ENCODE results near the gene NDEL1. TPM values are rescaled to one million over a fixed set of nuclear protein-coding genes. Genes with fewer than 3 reads are reported as not detected.
A peak's percentile ranks its signal among the peaks of the same experiment; 100 is the strongest.

The NDEL1 gene
- total RNA-seq, 1 experiment from 2014 or later, result 34.7 TPM

- Mint-ChIP-seq H3K4me1 (peaks cover 16% of the 10 kb centered on the region), H3K27ac (peak overlapping the region; percentile 62)
Observed at GRCh38 chr17:8448310-8448709, 12.6 kb downstream of the NDEL1 start.

GRCh38 chr17:8451933-8452614 is 16.4 kb downstream of the NDEL1 start:
- POLR2A ChIA-PET, result no interaction called here
- DNase-seq (ENCODE audit: low spot score) (no peak), ATAC-seq (no peak)
- CTCF ChIA-PET, result no interaction called here
- H3K27me3 Mint-ChIP-seq (ENCODE audit: low read depth), result no peaks in the 10 kb centered on the region
- no peak overlapping the region for H3K4me3 Mint-ChIP-seq
- H3K9me3 Mint-ChIP-seq, result no peaks in the 10 kb centered on the region
- peaks cover 59% of the 10 kb centered on the region for H3K36me3 Mint-ChIP-seq
- no peak overlapping the region for H3K27ac Mint-ChIP-seq
- TF ChIP-seq GRHL2 (CRISPR knock-in tag; IDR thresholded peaks at IDR 0.05; ENCODE audit: insufficient replicate concordance, severe bottlenecking), result no peak
- no peak for TF ChIP-seq JAZF1 (CRISPR knock-in tag; IDR thresholded peaks at IDR 0.05)
- no peak for TF ChIP-seq ZNF281 (CRISPR knock-in tag; IDR thresholded peaks at IDR 0.05)
- TF ChIP-seq ATF3 (CRISPR knock-in tag; conservative IDR thresholded peaks at IDR 0.05), result no peak
- TF ChIP-seq CREB1 (CRISPR knock-in tag; IDR thresholded peaks at IDR 0.05), result no peak
- TF ChIP-seq JUN (CRISPR knock-in tag; IDR thresholded peaks at IDR 0.05), result no peak
- TF ChIP-seq ZSCAN18 (CRISPR knock-in tag; IDR thresholded peaks at IDR 0.05), result no peak
- no peak for TF ChIP-seq ZBTB21 (CRISPR knock-in tag; IDR thresholded peaks at IDR 0.05; ENCODE audit: borderline replicate concordance)
- TF ChIP-seq GABPB1 (CRISPR knock-in tag; IDR thresholded peaks at IDR 0.05), result no peak
- no peak for TF ChIP-seq NR2C2 (CRISPR knock-in tag; IDR thresholded peaks at IDR 0.05)
- no peak for TF ChIP-seq CBFB (CRISPR knock-in tag; IDR thresholded peaks at IDR 0.05; ENCODE audit: low read depth)
- no peak for TF ChIP-seq SMAD3 (CRISPR knock-in tag; IDR thresholded peaks at IDR 0.05; ENCODE audit: borderline replicate concordance)
- TF ChIP-seq NR3C1 (CRISPR knock-in tag; conservative IDR thresholded peaks at IDR 0.05; ENCODE audit: low read depth), result no peak
- no peak for TF ChIP-seq FOXP1 (CRISPR knock-in tag; IDR thresholded peaks at IDR 0.05; ENCODE audit: borderline replicate concordance)
- no peak for TF ChIP-seq RELA (CRISPR knock-in tag; IDR thresholded peaks at IDR 0.05; ENCODE audit: borderline replicate concordance)
- no peak for TF ChIP-seq MLX (CRISPR knock-in tag; IDR thresholded peaks at IDR 0.05)
- TF ChIP-seq ATF6 (CRISPR knock-in tag; IDR thresholded peaks at IDR 0.05), result no peak
- TF ChIP-seq HMGA2 (CRISPR knock-in tag; IDR thresholded peaks at IDR 0.05), result no peak
- peaks cover 10% of the 10 kb centered on the region for H3K4me1 Mint-ChIP-seq

More at GRCh38 chr17:8448310-8448709, 12.6 kb downstream of the NDEL1 start:
- TF ChIP-seq PRRX2 (CRISPR knock-in tag; IDR thresholded peaks at IDR 0.05) (no peak), ATF3 (CRISPR knock-in tag; conservative IDR thresholded peaks at IDR 0.05) (no peak), IRF2 (CRISPR knock-in tag; IDR thresholded peaks at IDR 0.05; ENCODE audit: borderline replicate concordance, low read depth) (no peak), ZNF138 (CRISPR knock-in tag; conservative IDR thresholded peaks at IDR 0.05) (no peak), CREM (CRISPR knock-in tag; IDR thresholded peaks at IDR 0.05) (no peak), ZNF423 (CRISPR knock-in tag; IDR thresholded peaks at IDR 0.05) (no peak), ZNF671 (CRISPR knock-in tag; IDR thresholded peaks at IDR 0.05) (no peak), NR1H2 (CRISPR knock-in tag; IDR thresholded peaks at IDR 0.05) (no peak), ZNF121 (CRISPR knock-in tag; IDR thresholded peaks at IDR 0.05) (no peak), ZMAT4 (CRISPR knock-in tag; IDR thresholded peaks at IDR 0.05) (no peak), JAZF1 (CRISPR knock-in tag; IDR thresholded peaks at IDR 0.05) (no peak), ZNF232 (CRISPR knock-in tag; IDR thresholded peaks at IDR 0.05) (no peak), ZNF317 (CRISPR knock-in tag; IDR thresholded peaks at IDR 0.05; ENCODE audit: borderline replicate concordance, low read depth) (no peak)
- POLR2A ChIA-PET, result interaction anchor here (0.6 kb wide), 1 partner anchor 12 kb away, joined by 3 read pairs; no protein-coding TSS in a partner anchor
- ATAC-seq, result no peak
- DNase-seq (ENCODE audit: low spot score), result no peak
- Mint-ChIP-seq H3K36me3 (peaks cover 53% of the 10 kb centered on the region), H3K4me3 (no peak overlapping the region), H3K9me3 (no peaks in the 10 kb centered on the region), H3K27me3 (ENCODE audit: low read depth) (no peaks in the 10 kb centered on the region)
- CTCF ChIA-PET, result interaction anchor here (1.1 to 2.7 kb wide), 2 partner anchors 38 to 354 kb away, joined by 3 to 11 read pairs; no protein-coding TSS in a partner anchor

Measured in WTC11 (cell line).